ENCODE results near the gene KCTD7.
"Not testable (repeated sequence)": the region's sequence is repeated elsewhere in the genome, so short reads cannot be mapped to it uniquely, and the experiment has no call there.

DNA sequence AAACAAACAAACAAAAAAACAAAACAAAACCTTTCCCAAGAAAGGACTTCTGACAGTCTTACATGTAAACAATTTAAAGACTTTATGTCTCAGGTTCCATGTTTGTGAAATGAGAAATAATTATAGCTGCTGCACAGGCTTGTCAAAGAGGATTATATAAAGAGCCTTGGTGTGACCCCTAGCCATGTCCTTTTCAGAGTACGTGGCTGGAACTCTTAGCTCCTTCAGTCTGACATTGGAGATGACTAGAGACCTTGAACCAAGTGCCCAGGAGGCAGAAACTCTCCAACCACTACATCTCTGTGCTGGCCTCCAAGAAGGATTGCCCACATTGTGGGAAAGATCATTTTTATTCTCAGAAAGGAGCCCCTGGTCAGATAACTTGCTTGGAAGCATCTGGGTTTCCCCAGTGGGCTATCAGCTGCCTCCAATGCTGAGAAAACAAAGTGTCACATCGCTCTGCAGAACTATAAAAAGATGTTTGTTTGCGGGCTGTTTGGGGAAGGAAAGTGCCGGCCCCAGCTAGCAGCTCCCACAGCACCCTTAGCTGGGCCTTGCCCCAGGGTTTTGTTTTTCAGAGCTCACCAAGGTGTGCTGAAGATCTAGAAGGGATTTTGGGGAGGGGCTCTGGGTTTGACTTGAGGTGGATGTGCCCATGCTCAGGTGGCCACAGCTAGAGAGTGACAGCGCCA lies 43.9 kb downstream of the KCTD7 start:
- not testable (repeated sequence) for TF ChIP-seq POLR2AphosphoS5 (IDR thresholded peaks at IDR 0.05)
- TF ChIP-seq, protein P1, sequence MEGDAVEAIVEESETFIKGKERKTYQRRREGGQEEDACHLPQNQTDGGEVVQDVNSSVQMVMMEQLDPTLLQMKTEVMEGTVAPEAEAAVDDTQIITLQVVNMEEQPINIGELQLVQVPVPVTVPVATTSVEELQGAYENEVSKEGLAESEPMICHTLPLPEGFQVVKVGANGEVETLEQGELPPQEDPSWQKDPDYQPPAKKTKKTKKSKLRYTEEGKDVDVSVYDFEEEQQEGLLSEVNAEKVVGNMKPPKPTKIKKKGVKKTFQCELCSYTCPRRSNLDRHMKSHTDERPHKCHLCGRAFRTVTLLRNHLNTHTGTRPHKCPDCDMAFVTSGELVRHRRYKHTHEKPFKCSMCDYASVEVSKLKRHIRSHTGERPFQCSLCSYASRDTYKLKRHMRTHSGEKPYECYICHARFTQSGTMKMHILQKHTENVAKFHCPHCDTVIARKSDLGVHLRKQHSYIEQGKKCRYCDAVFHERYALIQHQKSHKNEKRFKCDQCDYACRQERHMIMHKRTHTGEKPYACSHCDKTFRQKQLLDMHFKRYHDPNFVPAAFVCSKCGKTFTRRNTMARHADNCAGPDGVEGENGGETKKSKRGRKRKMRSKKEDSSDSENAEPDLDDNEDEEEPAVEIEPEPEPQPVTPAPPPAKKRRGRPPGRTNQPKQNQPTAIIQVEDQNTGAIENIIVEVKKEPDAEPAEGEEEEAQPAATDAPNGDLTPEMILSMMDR (IDR thresholded peaks at IDR 0.05): not testable (repeated sequence)

Measured in suprapubic skin (tissue), 3 donors.